Skeletal muscle satellite cell (primary cell): ENCODE data around the gene PAX5.
"Not testable (repeated sequence)": the region's sequence is repeated elsewhere in the genome, so short reads cannot be mapped to it uniquely, and the experiment has no call there.

ENCODE experiments used
- H3K27me3 ChIP-seq: 2 replicates; pipeline ENCODE4 v1.7.0; 2013; ENCODE audit warnings: low read length; ENCODE audit not compliant: control insufficient read depth, insufficient read depth
- H3K36me3 ChIP-seq: 2 replicates; pipeline ENCODE4 v1.7.0; 2013; ENCODE audit warnings: mild to moderate bottlenecking, control low read depth, low read length; ENCODE audit not compliant: insufficient read depth
- H3K4me1 ChIP-seq: 2 replicates; pipeline ENCODE4 v1.7.0; 2013; ENCODE audit warnings: low read length; ENCODE audit not compliant: control insufficient read depth, insufficient read depth
- H3K4me2 ChIP-seq: 2 replicates; pipeline ENCODE4 v1.7.0; 2013; ENCODE audit warnings: mild to moderate bottlenecking, low read length
- H3K4me3 ChIP-seq: 2 replicates; pipeline ENCODE4 v1.7.0; 2013; ENCODE audit warnings: low read length
- H3K9ac ChIP-seq: 2 replicates; pipeline ENCODE4 v1.7.0; 2013; ENCODE audit warnings: mild to moderate bottlenecking, low read depth, low read length, moderate library complexity
- H3K9me3 ChIP-seq: replicated peaks from 2 replicates; pipeline ENCODE4 v1.7.0; 2013; ENCODE audit warnings: mild to moderate bottlenecking, control low read depth, low read length

The PAX5 gene

DNA sequence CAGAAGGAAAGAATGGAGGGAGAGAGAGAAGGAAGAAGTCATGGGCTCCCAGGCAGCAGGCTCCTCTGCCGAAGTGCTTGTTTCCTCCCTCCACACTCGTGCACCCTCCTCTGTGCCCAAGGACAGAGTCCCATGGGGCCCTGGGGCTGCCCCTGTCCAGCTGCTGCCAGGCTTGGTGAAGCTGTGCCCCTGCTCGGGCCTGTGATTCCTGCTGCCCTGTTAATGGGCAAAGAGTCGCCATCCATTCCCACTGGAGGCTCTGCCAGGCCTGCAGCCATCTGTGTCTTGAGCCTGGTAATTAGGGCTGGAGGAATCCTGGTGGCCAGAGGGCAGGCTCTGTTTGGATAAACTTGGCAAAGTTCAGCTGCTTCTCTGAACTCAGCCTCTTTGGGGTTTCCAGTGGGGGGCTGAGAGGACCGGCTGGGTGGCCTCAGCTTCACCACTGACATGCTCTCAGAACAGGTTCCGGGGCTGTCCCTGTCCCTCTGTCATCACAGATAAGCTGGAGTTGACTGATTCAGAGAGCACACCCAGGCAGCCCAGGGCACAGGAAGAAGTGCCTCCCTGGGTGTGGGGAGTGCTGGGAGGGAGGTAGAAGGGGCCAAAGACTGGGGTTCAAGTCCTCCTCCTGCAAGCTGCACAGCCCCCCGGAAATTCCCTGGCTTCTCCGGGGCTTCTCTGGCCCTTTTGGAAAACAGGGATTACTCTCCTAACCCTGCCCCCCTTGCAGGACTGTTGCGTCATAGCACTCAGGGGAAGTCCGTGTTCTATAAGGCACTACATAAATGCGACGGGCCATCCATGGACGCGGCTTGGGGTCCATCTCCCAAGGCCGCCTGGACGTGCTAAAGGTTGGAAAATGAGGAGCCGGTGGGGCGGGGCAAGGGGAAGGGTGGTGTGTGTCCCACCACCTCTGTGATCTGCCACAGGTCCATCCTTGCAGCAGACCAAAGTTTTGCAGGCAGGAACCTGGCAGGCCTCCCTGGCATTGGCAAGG is 154.8 kb downstream of the PAX5 start:
- H3K4me1 ChIP-seq = no peaks in the 10 kb centered on the region
- no peaks in the 10 kb centered on the region for H3K36me3 ChIP-seq

DNA sequence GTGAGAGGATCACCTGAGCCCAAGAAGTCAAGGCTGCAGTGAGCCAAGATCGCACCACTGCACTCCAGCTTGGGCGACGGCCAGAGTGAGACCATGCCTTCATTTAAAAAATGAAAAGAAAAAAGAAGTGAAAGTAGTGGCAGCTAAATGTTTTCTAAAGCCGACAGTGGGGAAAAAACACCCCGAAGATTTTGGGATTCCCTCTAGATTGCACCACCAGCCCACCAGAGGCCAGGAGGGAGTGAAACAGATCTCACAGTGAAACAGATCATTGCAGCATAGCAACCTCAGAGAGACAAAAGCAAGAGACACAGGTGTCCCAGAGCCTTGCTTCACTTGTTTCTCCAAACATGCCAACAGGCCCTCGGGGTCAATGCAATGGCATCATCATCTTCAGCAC is 156.8 kb downstream of the PAX5 start:
- no peaks in the 10 kb centered on the region for H3K4me1 ChIP-seq
- H3K9me3 ChIP-seq = no peaks in the 10 kb centered on the region
- H3K4me2 ChIP-seq = no peak overlapping the region
- H3K9ac ChIP-seq = no peak overlapping the region
- H3K36me3 ChIP-seq = no peaks in the 10 kb centered on the region
- H3K27me3 ChIP-seq = peaks cover 58% of the 10 kb centered on the region
- no peak overlapping the region for H3K4me3 ChIP-seq

More for the DNA sequence above, 154.8 kb downstream of the PAX5 start:
- H3K9me3 ChIP-seq = no peaks in the 10 kb centered on the region
- H3K27me3 ChIP-seq = peaks cover 58% of the 10 kb centered on the region
- H3K4me3 ChIP-seq = no peak overlapping the region
- no peak overlapping the region for H3K4me2 ChIP-seq
- H3K9ac ChIP-seq = no peak overlapping the region

GRCh38 chr9:36876056-36876455 is 158.0 kb downstream of the PAX5 start:
- H3K9me3 ChIP-seq = no peaks in the 10 kb centered on the region
- H3K4me2 ChIP-seq = no peak overlapping the region
- H3K9ac ChIP-seq = no peak overlapping the region
- no peak overlapping the region for H3K4me3 ChIP-seq
- H3K36me3 ChIP-seq = no peaks in the 10 kb centered on the region
- H3K4me1 ChIP-seq = no peaks in the 10 kb centered on the region
- H3K27me3 ChIP-seq = peaks cover 66% of the 10 kb centered on the region

DNA sequence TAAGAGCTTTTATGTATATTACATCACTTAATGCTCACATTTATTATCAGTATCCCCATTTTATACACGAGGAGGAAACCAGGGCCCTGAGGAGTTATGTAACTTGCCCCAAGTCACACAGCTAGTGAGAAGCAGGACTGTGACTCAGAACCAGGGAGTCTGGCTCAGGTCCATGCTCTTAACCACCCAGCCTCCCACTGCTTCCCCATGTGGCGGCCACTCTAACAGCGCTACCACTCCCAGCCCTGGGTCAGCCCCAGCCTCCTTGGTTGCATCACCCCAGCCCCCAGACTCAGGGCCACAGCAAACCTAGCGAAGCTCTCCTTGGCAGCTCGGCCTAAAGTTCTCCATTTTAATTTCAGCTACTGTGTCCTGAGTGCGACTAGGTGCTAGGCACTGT is 159.1 kb downstream of the PAX5 start:
- Histone ChIP-seq H3K9me3 (no peaks in the 10 kb centered on the region), H3K27me3 (peaks cover 70% of the 10 kb centered on the region), H3K4me3 (no peak overlapping the region), H3K36me3 (no peaks in the 10 kb centered on the region), H3K4me2 (no peak overlapping the region), H3K9ac (no peak overlapping the region), H3K4me1 (no peaks in the 10 kb centered on the region)

DNA sequence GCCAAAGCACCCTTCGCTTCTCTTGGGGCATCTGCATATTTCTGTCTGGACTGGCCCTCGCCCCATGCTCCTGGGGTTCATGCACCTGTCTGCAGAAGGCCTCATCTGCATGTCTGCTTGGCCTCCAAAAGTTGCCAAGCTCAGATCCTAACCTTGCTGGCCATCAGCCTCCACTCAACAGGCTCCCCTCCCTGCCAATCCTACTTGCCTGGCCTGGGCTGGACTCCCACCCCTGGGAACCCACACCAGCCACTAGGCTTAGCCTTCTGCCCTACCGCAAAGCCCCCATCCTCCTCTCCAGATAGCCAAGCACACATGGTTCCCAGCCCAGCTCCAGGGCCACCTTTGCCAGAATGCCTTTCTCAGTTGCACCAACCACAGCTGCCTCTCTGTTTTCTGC is 159.8 kb downstream of the PAX5 start:
- Histone ChIP-seq H3K4me2 (no peak overlapping the region), H3K4me3 (no peak overlapping the region), H3K36me3 (no peaks in the 10 kb centered on the region), H3K27me3 (peaks cover 68% of the 10 kb centered on the region), H3K4me1 (no peaks in the 10 kb centered on the region), H3K9me3 (no peaks in the 10 kb centered on the region), H3K9ac (no peak overlapping the region)

DNA sequence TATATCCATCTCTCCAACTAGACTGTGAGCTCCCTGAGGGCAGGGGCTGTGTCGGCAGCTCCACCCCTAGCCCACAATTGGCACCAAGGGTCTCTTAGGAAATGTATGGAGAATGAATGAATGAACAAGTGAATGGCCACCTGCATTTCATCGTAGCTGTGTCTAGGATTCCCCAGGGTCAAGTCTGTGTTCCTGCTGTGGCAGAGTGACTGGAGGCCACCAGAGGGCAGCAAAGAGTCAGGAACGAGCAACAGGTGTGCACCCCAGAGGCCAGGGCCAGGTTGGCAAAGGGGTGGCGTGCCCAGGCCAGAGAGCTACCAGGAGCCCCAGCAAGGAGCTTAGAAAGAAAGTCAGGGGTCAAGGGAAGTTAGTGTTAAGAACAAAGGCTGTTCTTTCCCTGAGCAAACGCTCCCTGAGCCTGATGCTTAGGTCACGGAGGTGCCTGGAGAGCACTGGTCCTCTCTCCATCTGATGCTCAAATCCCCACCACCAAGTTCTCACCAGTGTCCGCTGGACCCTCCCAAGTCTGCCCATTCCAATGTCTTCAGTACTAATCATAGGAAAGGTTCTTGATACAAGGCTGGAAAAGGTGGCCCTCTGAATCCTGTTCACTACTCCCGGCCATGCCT is 160.7 kb downstream of the PAX5 start:
- Histone ChIP-seq H3K36me3 (no peaks in the 10 kb centered on the region), H3K4me2 (no peak overlapping the region), H3K9ac (no peak overlapping the region), H3K27me3 (peaks cover 65% of the 10 kb centered on the region), H3K9me3 (no peaks in the 10 kb centered on the region), H3K4me1 (no peaks in the 10 kb centered on the region), H3K4me3 (no peak overlapping the region)

GRCh38 chr9:36872641-36873040 is 161.4 kb downstream of the PAX5 start:
- Histone ChIP-seq H3K27me3 (peaks cover 65% of the 10 kb centered on the region), H3K4me1 (no peaks in the 10 kb centered on the region), H3K36me3 (no peaks in the 10 kb centered on the region), H3K4me3 (no peak overlapping the region), H3K9ac (no peak overlapping the region), H3K4me2 (no peak overlapping the region), H3K9me3 (no peaks in the 10 kb centered on the region)

DNA sequence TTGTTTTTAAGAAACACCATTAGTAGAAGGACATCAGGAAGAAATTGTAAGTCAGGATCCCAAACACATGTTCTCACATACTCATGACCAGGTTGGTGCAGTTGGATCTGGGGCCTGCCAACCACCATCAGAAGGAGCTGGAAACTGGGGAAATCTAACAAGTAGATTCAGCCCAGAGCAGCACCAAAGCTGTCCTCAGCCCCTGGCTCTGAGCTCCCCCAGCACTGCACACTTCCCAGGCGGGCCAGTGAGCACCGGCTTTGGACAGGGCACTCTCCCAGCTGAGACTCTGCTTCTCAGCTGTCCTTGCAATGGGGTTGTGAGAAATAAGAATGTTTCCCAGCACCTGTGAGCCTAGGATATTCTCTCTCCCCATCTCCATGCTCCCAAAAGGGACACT is 162.5 kb downstream of the PAX5 start:
- no peak overlapping the region for H3K9ac ChIP-seq
- H3K27me3 ChIP-seq = peaks cover 68% of the 10 kb centered on the region
- no peak overlapping the region for H3K4me2 ChIP-seq
- no peaks in the 10 kb centered on the region for H3K9me3 ChIP-seq
- no peak overlapping the region for H3K4me3 ChIP-seq
- H3K36me3 ChIP-seq = no peaks in the 10 kb centered on the region
- H3K4me1 ChIP-seq = no peaks in the 10 kb centered on the region

DNA sequence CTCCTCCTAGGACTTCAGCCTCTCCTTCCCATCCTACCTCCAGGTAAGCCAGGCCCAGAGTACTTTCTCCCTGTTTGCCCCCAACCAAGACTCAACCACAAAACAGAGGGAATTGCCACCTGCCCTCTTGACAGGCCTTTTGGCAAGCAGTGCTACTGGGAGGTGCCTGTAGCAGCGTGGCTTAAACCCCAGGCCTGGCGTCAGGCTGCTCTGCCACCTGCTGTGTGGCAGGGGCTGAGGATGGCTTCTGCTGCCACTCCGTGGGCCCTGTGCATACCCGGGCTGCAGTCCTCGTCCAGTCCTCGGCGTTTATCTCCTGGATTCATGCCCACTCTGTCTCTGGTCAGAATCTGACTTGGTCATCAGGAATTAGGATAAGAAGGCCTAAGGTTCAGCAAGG is 163.1 kb downstream of the PAX5 start:
- H3K4me1 ChIP-seq = no peaks in the 10 kb centered on the region
- no peaks in the 10 kb centered on the region for H3K9me3 ChIP-seq
- peaks cover 65% of the 10 kb centered on the region for H3K27me3 ChIP-seq
- no peak overlapping the region for H3K4me3 ChIP-seq
- H3K36me3 ChIP-seq = no peaks in the 10 kb centered on the region
- no peak overlapping the region for H3K4me2 ChIP-seq
- H3K9ac ChIP-seq = no peak overlapping the region

GRCh38 chr9:36869605-36870004 is 164.5 kb downstream of the PAX5 start:
- H3K4me1 ChIP-seq, H3K9me3 ChIP-seq, H3K4me3 ChIP-seq, H3K36me3 ChIP-seq, H3K4me2 ChIP-seq, H3K9ac ChIP-seq: not testable (repeated sequence)
- H3K27me3 ChIP-seq = peaks cover 65% of the 10 kb centered on the region

- Histone ChIP-seq H3K4me2 (no peak overlapping the region), H3K9me3 (no peaks in the 10 kb centered on the region), H3K4me1 (no peaks in the 10 kb centered on the region), H3K27me3 (peaks cover 72% of the 10 kb centered on the region), H3K4me3 (no peak overlapping the region), H3K36me3 (no peaks in the 10 kb centered on the region), H3K9ac (no peak overlapping the region)
Measured at GRCh38 chr9:36868586-36869282, 165.3 kb downstream of the PAX5 start.
